HEK293 (cell line): ENCODE results near the gene TP53I11.

ENCODE experiments used
- KLF8 ChIP-seq: fragments of 450-650 bp; formaldehyde crosslinking; IDR thresholded peaks from 2 replicates; pipeline ENCODE4 v1.5.1; 2016; ENCODE audit warnings: missing biosample characterization, missing genetic modification characterization
- ZBTB1 ChIP-seq: fragments of 450-650 bp; formaldehyde crosslinking; IDR thresholded peaks from 2 replicates; pipeline ENCODE4 v1.5.1; 2016; ENCODE audit warnings: missing biosample characterization, missing genetic modification characterization
- ZFP37 ChIP-seq: fragments of 450-650 bp; formaldehyde crosslinking; IDR thresholded peaks from 2 replicates; pipeline ENCODE4 v1.5.1; 2016; ENCODE audit warnings: missing biosample characterization, missing genetic modification characterization
- TF ChIP-seq, protein P1 (sequence below): fragments of 450-650 bp; formaldehyde crosslinking; IDR thresholded peaks from 2 replicates; pipeline ENCODE4 v1.5.1; 2016; ENCODE audit warnings: missing biosample characterization, missing genetic modification characterization

DNA sequence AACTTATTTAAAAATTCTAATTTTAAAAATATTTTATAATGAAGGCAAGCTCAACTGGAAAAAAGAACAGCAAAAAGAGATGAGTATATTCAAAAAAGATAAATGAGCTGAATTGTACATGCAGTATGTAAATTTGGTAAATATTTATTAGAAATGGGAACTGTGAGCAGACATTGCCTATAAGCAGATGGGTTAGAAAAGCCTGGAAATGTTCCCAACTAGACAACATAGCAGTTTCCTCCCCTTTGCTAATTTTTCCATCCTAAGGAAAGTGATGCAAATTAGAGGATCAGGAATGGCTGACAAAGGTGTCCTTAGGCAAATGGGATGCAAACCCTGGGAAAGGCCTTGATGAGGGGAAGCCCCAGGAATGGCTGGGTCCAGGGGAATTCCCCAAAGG is 37.2 kb downstream of the TP53I11 start:
- TF ChIP-seq ZBTB1 (tag by site-specific recombination) = no peak
- TF ChIP-seq ZFP37 = no peak
- TF ChIP-seq, protein P1, sequence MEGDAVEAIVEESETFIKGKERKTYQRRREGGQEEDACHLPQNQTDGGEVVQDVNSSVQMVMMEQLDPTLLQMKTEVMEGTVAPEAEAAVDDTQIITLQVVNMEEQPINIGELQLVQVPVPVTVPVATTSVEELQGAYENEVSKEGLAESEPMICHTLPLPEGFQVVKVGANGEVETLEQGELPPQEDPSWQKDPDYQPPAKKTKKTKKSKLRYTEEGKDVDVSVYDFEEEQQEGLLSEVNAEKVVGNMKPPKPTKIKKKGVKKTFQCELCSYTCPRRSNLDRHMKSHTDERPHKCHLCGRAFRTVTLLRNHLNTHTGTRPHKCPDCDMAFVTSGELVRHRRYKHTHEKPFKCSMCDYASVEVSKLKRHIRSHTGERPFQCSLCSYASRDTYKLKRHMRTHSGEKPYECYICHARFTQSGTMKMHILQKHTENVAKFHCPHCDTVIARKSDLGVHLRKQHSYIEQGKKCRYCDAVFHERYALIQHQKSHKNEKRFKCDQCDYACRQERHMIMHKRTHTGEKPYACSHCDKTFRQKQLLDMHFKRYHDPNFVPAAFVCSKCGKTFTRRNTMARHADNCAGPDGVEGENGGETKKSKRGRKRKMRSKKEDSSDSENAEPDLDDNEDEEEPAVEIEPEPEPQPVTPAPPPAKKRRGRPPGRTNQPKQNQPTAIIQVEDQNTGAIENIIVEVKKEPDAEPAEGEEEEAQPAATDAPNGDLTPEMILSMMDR (tag by site-specific recombination) = no peak
- TF ChIP-seq KLF8 (tag by site-specific recombination) = no peak
